B cell (primary cell): ENCODE data around the gene STYXL1. TPM values are rescaled to one million over a fixed set of nuclear protein-coding genes. Genes with fewer than 3 reads are reported as not detected.
A peak's percentile ranks its signal among the peaks of the same experiment; 100 is the strongest.
"Not testable (repeated sequence)": the region's sequence is repeated elsewhere in the genome, so short reads cannot be mapped to it uniquely, and the experiment has no call there.

Experiments used
- ATAC-seq: fragments of 200-7000 bp; cut with Tn5 transposase; one replicate; pipeline ENCODE4 v1.10.0; 2021; ENCODE audit warnings: low read depth, mild to moderate bottlenecking, moderate number of reproducible peaks, moderate library complexity
- CTCF ChIA-PET: fragments of 350-600 bp; sonication (Branson Sonifier 250); formaldehyde crosslinking; loops from one replicate; lab custom pipeline; 2021; ENCODE audit warnings: antibody characterized with exemption, inconsistent platforms; lab: Charles Lee
- POLR2A ChIA-PET: fragments of 350-600 bp; sonication (Branson Sonifier 250); formaldehyde crosslinking; loops from one replicate; lab custom pipeline; 2021; ENCODE audit warnings: antibody characterized with exemption; lab: Charles Lee
- DNase-seq: peaks from one replicate; pipeline ENCODE4 v3.0.0; 2013
- H2AFZ ChIP-seq: 2 replicates; pipeline ENCODE4 v1.6.1; 2012; ENCODE audit warnings: mild to moderate bottlenecking, low read depth, low read length; ENCODE audit not compliant: insufficient read depth, poor library complexity, severe bottlenecking
- H3K27ac ChIP-seq, 2 donors: 1 replicate in 1 of 2; 2 replicates in 1 of 2; pipeline ENCODE4 v1.5.1; 2012 to 2013; ENCODE audit warnings: low read length in 2 of 2, mild to moderate bottlenecking in 2 of 2, moderate library complexity in 1 of 2
- H3K27me3 ChIP-seq, 4 experiments: fragments of 200-600 bp in 1 of 4; sonication (generic) in 1 of 4; replicated peaks in 1 of 4; 1 replicate in 2 of 4; 2 replicates in 2 of 4; pipeline versions ENCODE4 v1.6.1 to v1.7.0; 2013 to 2016; ENCODE audit warnings: low read length in 3 of 4, mild to moderate bottlenecking in 2 of 4, mixed read lengths in 1 of 4, moderate library complexity in 1 of 4; ENCODE audit not compliant: insufficient read depth in 4 of 4, control insufficient read depth in 3 of 4; ENCODE audit errors: control extremely low read depth in 1 of 4
- H3K36me3 ChIP-seq, 2 experiments: replicated peaks in 1 of 2; 1 replicate in 1 of 2; 2 replicates in 1 of 2; pipeline versions ENCODE4 v1.6.1 to v1.7.1; 2013; ENCODE audit warnings: low read length in 1 of 2; ENCODE audit not compliant: insufficient read depth in 2 of 2, control insufficient read depth in 1 of 2; ENCODE audit errors: control extremely low read depth in 1 of 2, extremely low read depth in 1 of 2
- H3K4me1 ChIP-seq, 2 donors: fragments of 200-600 bp in 1 of 2; sonication (generic) in 1 of 2; 1 replicate in 1 of 2; 2 replicates in 1 of 2; pipeline versions ENCODE4 v1.5.1 to v1.6.1; 2013 to 2017; ENCODE audit warnings: low read length in 2 of 2; ENCODE audit not compliant: control insufficient read depth in 2 of 2, insufficient read depth in 2 of 2
- H3K4me2 ChIP-seq: replicated peaks from 2 replicates; pipeline ENCODE3; 2012; ENCODE audit warnings: mild to moderate bottlenecking, low read depth, low read length; ENCODE audit not compliant: poor library complexity, severe bottlenecking
- H3K4me3 ChIP-seq, 5 experiments: fragments of 200-600 bp in 1 of 5; sonication (generic) in 1 of 5; 1 replicate in 3 of 5; 2 replicates in 2 of 5; pipeline versions ENCODE4 v1.5.1 to v1.7.0; 2011 to 2016; ENCODE audit warnings: low read length in 4 of 5, mild to moderate bottlenecking in 4 of 5, low read depth in 2 of 5, control low read depth in 1 of 5, moderate library complexity in 1 of 5; ENCODE audit not compliant: insufficient read depth in 1 of 5; ENCODE audit errors: control extremely low read depth in 1 of 5, extremely low read depth in 1 of 5
- H3K79me2 ChIP-seq: fragments of 200-600 bp; sonication (generic); one replicate; pipeline ENCODE4 v1.6.0; 2016; ENCODE audit warnings: low read length; ENCODE audit not compliant: control insufficient read depth, insufficient read depth
- H3K9ac ChIP-seq: fragments of 200-600 bp; sonication (generic); 2 replicates; pipeline ENCODE4 v1.6.1; 2017; ENCODE audit warnings: mild to moderate bottlenecking, low read length, moderate library complexity
- H3K9me3 ChIP-seq, 3 donors: one replicate each; pipeline versions ENCODE4 v1.6.1 to v1.7.1; 2013; ENCODE audit warnings: low read length in 2 of 3; ENCODE audit not compliant: control insufficient read depth in 2 of 3, insufficient read depth in 1 of 3; ENCODE audit errors: control extremely low read depth in 1 of 3
- H4K20me1 ChIP-seq: 2 replicates; pipeline ENCODE4 v1.6.0; 2012; ENCODE audit warnings: mild to moderate bottlenecking, low read length; ENCODE audit not compliant: insufficient read depth, control insufficient read depth, poor library complexity, severe bottlenecking
- H3K27ac Mint-ChIP-seq: one replicate; pipeline ENCODE4 v1.8.0; 2021; ENCODE audit warnings: mixed read lengths
- H3K27me3 Mint-ChIP-seq: one replicate; pipeline ENCODE4 v1.8.0; 2021; ENCODE audit warnings: mixed read lengths
- H3K4me1 Mint-ChIP-seq: one replicate; pipeline ENCODE4 v1.8.0; 2021; ENCODE audit warnings: mixed read lengths
- H3K4me3 Mint-ChIP-seq: one replicate; pipeline ENCODE4 v1.8.0; 2021; ENCODE audit warnings: mixed read lengths
- H3K9me3 Mint-ChIP-seq: one replicate; pipeline ENCODE4 v1.8.0; 2022; ENCODE audit warnings: mixed read lengths; ENCODE audit not compliant: insufficient read depth
- CTCF ChIP-seq: fragments of 200-600 bp; IDR thresholded peaks from one replicate; pipeline ENCODE4 v1.8.0; 2022; ENCODE audit warnings: antibody characterized with exemption, mild to moderate bottlenecking
- EZH2 ChIP-seq: IDR thresholded peaks from 2 replicates; pipeline ENCODE4 v1.6.1; 2012; ENCODE audit warnings: borderline replicate concordance, low read depth, mild to moderate bottlenecking, moderate library complexity, low read length; ENCODE audit not compliant: insufficient read depth, poor library complexity, severe bottlenecking
- WGBS: methylation state at CpG from one replicate; pipeline ENCODE4 v1.1.5; 2013; ENCODE audit warnings: missing lambda C conversion rate; ENCODE audit not compliant: insufficient coverage; 5-methylcytosine and 5-hydroxymethylcytosine counted together
- intact Hi-C: fragments of 100-400 bp; cut with micrococcal nuclease; formaldehyde crosslinking; loops from one replicate; pipeline ENCODE4 v1.10.0; 2022
- polyA plus RNA-seq: library from polyadenylated mRNA; depleted of rRNA; stranded (reverse); fragments of >200 nt; gene quantifications from 2 replicates; pipeline ENCODE4 v1.2.3, GENCODE V29; 2012
- total RNA-seq, 2 donors: library from RNA; stranded (reverse); fragments of 120-200 nt in 1 of 2; gene quantifications; 1 replicate in 1 of 2; 2 replicates in 1 of 2; pipeline versions ENCODE4 v1.2.3 to v1.2.4, GENCODE V29; 2013 to 2022

The STYXL1 gene
- total and polyA plus RNA-seq, 2 donors (not counting 1 experiment from before 2014, with no cell fraction given), result 15.2 to 29.3 TPM

- no peaks in the 10 kb centered on the region for H4K20me1 ChIP-seq
- ATAC-seq (no peak), DNase-seq (no peak)
- no peak overlapping the region for H3K9ac ChIP-seq
- no peak overlapping the region for H3K27ac ChIP-seq
- H3K27ac Mint-ChIP-seq, result peak overlapping the region; percentile 70
- intact Hi-C loops, result no loop called here
- no peak overlapping the region for H3K4me2 ChIP-seq
- TF ChIP-seq CTCF (no peak), EZH2 (no peak)
- no peaks in the 10 kb centered on the region for H3K9me3 ChIP-seq
- H3K36me3 ChIP-seq, result peaks cover 0 to 9% of the 10 kb centered on the region in 2 experiments
- no peaks in the 10 kb centered on the region for H3K27me3 ChIP-seq
- POLR2A ChIA-PET, result no interaction called here
- peaks cover 5 to 15% of the 10 kb centered on the region in 2 donors for H3K4me1 ChIP-seq
- H3K9me3 Mint-ChIP-seq, result no peaks in the 10 kb centered on the region
- H3K79me2 ChIP-seq, result no peaks in the 10 kb centered on the region
- H2AFZ ChIP-seq, result no peak overlapping the region
- H3K4me3 ChIP-seq, result no peak overlapping the region
- no peaks in the 10 kb centered on the region for H3K27me3 Mint-ChIP-seq
- CTCF ChIA-PET, result interaction anchor here (0.6 to 1.9 kb wide), 2 partner anchors 10 kb away, joined by 3 to 9 read pairs; no protein-coding TSS in a partner anchor
- H3K4me1 Mint-ChIP-seq, result peaks cover 26% of the 10 kb centered on the region
- WGBS, result 100% methylated on average over 7 of the region's 11 CpGs
- peak overlapping the region; percentile 44 for H3K4me3 Mint-ChIP-seq
These were observed 37.9 kb downstream of the STYXL1 start for GRCh38 chr7:76009672-76010600.

- H3K9me3 ChIP-seq, result no peaks in the 10 kb centered on the region
- H3K4me1 ChIP-seq, result peaks cover 5 to 15% of the 10 kb centered on the region in 2 donors
- H3K4me3 ChIP-seq, result no peak overlapping the region
- ChIA-PET POLR2A (no interaction called here), CTCF (interaction anchor here (1.9 kb wide), 1 partner anchor 12 kb away, joined by 9 read pairs; no protein-coding TSS in a partner anchor)
- peaks cover 26% of the 10 kb centered on the region for H3K4me1 Mint-ChIP-seq
- ATAC-seq, result no peak
- H3K9me3 Mint-ChIP-seq, result no peaks in the 10 kb centered on the region
- no peaks in the 10 kb centered on the region for H3K27me3 Mint-ChIP-seq
- H2AFZ ChIP-seq, result no peak overlapping the region
- H3K27ac ChIP-seq, result no peak overlapping the region
- H3K9ac ChIP-seq, result no peak overlapping the region
- no peaks in the 10 kb centered on the region for H4K20me1 ChIP-seq
- no peak for DNase-seq
- H3K27me3 ChIP-seq, result no peaks in the 10 kb centered on the region
- TF ChIP-seq EZH2 (no peak), CTCF (no peak)
- intact Hi-C loops, result no loop called here
- no peak overlapping the region for H3K4me2 ChIP-seq
- peak overlapping the region; percentile 41 for H3K4me3 Mint-ChIP-seq
- H3K79me2 ChIP-seq, result no peaks in the 10 kb centered on the region
- no peak overlapping the region for H3K27ac Mint-ChIP-seq
- H3K36me3 ChIP-seq, result peaks cover 0 to 19% of the 10 kb centered on the region in 2 experiments
- WGBS, result 30% methylated on average over 6 of the region's 8 CpGs
These were observed 39.6 kb downstream of the STYXL1 start for GRCh38 chr7:76008156-76008687.

- ATAC-seq, intact Hi-C loops, H3K9me3 Mint-ChIP-seq, H3K4me2 ChIP-seq, H3K27me3 ChIP-seq, H3K9me3 ChIP-seq, H3K4me3 Mint-ChIP-seq, H3K9ac ChIP-seq, H3K27me3 Mint-ChIP-seq, DNase-seq, H3K27ac Mint-ChIP-seq, H2AFZ ChIP-seq, H3K79me2 ChIP-seq, H3K4me3 ChIP-seq, H4K20me1 ChIP-seq, H3K27ac ChIP-seq, POLR2A ChIA-PET: not testable (repeated sequence)
- WGBS, result 75% methylated on average over 2 of the region's 4 CpGs
- H3K4me1 ChIP-seq, result peaks cover 5 to 12% of the 10 kb centered on the region in 2 donors
- CTCF ChIA-PET, result interaction anchor here (3.0 kb wide), 1 partner anchor 15 kb away, joined by 10 read pairs; no protein-coding TSS in a partner anchor
- peaks cover 15% of the 10 kb centered on the region for H3K4me1 Mint-ChIP-seq
- H3K36me3 ChIP-seq, result peaks cover 0 to 35% of the 10 kb centered on the region in 2 experiments
These were observed 42.8 kb downstream of the STYXL1 start for GRCh38 chr7:76005004-76005403.
